Measurements from ENCODE around the gene L1TD1. TPM values are rescaled to one million over a fixed set of nuclear protein-coding genes. Genes with fewer than 3 reads are reported as not detected.
"Not testable (repeated sequence)": the region's sequence is repeated elsewhere in the genome, so short reads cannot be mapped to it uniquely, and the experiment has no call there.

L1TD1 gene
- total RNA-seq, 1 experiment from 2014 or later: not detected

DNA sequence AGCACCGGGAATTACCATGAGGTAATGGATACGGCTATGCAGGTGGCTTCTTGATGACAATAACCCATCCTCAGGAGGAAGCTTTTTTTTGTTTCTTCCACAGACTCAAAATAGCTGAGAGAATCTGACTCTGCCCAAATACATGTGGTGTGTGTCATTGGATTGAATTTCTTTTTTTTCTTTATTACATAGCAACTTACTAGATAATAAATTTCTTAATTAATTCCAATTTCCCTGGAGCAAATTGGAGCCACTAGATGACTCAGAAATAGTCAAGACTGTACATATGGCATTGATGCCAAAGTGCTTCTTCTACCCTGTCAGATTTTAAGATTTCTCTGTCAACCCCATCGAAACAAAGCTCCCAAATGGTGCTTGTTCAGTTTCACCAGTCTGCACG lies 42.7 kb downstream of the L1TD1 start:
- DNase-seq (ENCODE audit: low read depth): no peak

DNA sequence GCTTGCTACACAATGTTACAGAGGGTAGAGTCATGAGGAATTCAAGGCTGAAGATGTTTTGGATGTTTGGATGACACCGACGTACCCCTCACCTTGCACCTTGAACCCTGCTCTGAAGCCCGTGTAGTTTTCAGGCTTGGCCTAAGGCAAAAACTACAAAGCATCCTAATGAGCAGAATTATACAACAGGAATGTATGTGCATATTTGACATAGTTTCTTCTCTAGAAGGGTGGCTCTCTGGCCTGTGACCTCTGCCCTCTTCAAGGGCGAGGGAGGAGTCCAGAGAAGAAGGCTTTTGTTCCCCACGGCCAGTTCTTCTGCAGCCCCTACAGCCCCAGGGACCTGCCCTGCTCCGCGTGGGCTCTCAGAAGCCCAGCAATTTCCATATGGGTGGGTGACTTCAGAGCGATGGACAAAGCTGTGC lies 43.3 kb downstream of the L1TD1 start:
- DNase-seq (ENCODE audit: low read depth): no peak

DNA sequence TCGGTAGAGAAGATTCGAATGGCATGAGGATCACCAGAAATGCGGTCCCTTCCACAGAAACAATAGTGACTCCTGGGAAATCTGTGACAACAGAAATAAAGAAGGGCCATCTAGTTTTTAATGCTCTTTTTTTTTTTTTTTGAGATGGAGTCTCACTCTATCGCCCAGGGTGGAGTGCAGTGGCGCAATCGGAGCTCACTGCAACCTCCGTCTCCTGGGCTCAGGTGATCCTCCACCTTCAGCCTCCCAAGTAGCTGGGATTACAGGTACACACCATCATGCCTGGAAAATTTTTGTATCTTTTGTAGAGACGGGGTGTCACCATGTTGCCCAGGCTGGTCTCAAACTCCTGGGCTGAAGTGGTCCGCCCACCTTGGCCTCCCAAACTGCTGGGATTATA lies 43.9 kb downstream of the L1TD1 start:
- DNase-seq (ENCODE audit: low read depth): no peak

DNA sequence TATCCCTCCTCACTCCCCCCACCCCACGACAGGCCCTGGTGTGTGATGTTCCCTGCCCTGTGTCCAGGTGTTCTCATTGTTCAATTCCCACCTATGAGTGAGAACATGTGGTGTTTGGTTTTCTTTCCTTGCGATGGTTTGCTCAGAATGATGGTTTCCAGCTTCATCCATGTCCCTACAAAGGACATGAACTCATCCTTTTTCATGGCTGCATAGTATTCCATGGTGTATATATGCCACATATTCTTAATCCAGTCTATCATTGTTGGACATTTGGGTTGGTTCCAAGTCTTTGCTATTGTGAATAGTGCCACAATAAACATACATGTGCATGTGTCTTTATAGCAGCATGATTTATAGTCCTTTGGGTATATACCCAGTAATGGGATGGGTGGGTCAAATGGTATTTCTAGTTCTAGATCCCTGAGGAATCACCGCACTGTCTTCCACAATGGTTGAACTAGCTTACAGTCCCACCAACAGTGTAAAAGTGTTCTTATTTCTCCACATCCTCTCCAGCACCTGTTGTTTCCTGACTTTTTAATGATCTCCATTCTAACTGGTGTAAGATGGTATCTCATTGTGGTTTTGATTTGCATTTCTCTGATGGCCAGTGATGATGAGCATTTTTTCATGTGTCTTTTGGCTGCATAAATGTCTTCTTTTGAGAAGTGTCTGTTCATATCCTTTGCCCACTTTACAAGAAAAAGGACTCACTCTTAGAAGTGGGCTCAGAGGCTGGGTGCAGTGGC lies 45.2 kb downstream of the L1TD1 start:
- DNase-seq (ENCODE audit: low read depth): not testable (repeated sequence)

DNA sequence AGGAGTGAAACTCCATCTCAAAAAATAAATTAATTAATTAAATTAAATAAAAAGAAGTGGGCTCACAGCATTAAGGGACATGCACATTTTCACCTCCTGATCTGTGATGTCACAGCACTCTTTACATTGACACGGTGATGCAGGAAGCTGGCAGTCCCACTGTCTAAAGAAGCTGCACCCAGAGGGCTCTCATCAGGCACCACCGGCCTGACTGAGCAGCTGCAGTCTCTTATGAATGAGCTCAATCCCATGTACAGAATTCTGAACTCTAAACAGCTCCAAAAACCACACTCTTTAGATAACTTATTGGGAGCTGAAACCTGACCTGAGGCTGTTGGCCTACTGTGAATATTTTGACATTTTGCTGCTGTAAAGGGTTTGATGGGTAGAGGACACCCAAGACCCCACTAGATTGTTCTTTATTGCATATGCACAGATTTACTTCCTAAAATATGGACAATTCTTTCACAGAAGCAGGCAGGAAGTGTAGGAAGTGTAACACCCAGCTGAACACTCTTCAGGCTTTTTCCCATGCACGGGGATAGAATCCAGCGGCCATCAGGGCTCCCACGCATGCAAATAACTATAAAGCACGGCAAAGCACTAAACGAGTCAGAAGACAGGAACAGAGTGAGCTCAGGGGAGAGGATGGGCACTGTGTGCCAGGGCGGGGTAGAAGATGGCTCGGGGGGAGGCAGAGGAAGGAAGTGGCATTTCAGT lies 46.2 kb downstream of the L1TD1 start:
- no peak for DNase-seq (ENCODE audit: low read depth)

DNA sequence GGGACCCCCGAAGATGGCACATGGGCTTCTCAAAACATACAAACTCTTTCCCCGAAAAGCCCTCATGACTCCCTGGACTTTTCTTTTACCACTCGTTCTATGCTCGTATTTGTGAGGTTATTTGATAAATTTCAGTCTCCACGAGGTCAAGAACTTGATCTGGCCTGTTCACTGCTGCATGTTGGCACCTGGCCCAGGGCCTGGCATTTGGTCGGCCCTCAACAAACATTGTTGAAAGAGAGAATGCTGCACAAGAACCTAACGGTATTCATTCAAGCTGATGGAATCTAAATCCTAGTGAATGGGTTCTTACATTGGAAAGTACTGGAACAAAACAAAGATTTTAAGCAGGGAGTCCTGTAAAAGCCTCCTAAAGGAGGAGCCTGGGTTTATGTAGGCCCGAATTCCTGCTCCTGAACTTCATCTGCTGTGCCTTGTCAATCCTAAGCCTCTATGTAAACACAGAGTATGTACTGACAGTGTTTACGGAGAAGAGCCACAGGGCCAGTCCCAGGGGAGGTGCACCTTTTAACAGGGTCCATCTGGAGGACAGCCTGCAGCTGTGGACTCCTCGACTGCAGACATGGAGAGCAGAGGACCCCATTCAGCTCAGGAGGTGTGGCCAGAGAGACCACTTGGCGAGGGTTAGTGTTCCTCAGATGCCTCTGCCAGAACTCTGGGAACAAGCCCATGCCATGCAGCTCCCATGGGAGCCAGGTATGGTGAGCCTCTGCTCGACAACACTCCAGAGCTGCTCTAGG lies 46.9 kb downstream of the L1TD1 start:
- no peak for DNase-seq (ENCODE audit: low read depth)

DNA sequence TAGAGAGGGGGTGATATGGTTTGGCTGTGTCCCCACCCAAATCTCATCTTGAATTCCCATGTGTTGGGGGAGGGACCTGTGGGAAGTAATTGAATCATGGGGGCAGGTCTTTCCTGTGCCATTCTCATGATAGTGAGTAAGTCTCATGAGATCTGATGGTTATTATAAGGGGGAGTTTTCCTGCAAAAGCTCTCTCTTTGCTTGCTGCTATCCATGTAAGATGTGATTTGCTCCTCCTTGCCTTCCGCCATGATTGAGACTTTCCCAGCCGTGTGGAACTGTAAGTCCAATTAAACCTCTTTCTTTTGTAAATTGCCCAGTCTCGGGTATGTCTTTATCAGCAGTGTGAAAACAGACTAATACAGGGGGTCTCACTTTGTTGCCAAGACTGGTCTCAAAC lies 49.7 kb downstream of the L1TD1 start:
- not testable (repeated sequence) for DNase-seq (ENCODE audit: low read depth)

DNA sequence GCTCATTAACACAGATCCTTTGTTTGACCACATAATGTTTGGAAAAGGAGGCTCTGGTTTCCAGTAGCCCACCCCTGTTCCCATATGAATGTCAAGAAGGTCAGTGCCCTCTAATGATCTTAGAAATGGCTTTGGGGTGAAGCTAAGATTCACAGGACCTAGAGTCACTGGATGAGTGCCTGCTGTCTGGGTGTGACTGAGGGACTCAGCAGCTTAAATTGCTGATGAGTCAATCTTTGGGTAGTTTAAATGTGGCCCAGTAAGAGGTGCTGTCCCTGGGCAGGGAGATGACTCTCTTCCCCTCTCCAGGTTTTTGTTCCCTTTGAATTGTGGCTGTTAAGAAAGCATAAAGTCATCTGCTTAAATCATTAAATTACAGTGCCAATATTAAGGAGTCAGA lies 50.6 kb downstream of the L1TD1 start:
- no peak for DNase-seq (ENCODE audit: low read depth)

DNA sequence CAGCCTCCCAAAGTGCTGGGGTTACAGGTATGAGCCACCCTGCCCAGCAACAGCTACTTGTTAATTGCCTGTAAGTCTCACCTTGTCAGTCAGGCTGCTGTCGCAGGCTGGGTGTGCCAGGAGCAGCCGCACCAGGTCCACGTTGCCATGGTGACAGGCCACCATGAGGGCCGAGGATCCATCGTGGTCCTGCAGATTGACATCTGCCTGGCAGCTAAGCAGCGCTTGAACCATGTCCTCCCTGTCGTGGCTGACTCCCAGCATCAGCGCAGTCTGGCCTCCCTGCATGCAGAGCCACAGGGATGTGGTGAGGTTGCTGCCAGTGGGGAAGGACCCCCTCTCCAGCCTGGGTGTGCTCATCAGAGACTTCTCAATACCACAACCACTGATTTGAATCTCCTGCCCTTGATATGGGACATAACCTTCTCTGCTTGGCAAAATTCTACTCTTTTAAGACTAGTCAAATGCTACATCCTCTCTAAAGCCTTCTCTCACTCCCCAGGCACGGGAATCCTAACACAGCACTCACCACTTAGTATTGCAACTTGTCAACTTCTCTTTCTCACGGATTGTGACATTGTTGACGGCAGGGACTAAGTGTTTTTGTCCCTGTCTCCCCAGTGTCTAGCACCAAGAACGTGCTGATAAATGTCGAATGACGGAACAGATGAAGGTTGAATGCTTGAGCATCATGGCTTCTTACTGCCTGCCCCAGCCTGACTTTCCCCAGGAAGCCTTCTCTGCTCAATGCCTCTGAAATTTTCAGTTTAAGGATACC lies 52.9 kb downstream of the L1TD1 start:
- DNase-seq (ENCODE audit: low read depth): no peak

DNA sequence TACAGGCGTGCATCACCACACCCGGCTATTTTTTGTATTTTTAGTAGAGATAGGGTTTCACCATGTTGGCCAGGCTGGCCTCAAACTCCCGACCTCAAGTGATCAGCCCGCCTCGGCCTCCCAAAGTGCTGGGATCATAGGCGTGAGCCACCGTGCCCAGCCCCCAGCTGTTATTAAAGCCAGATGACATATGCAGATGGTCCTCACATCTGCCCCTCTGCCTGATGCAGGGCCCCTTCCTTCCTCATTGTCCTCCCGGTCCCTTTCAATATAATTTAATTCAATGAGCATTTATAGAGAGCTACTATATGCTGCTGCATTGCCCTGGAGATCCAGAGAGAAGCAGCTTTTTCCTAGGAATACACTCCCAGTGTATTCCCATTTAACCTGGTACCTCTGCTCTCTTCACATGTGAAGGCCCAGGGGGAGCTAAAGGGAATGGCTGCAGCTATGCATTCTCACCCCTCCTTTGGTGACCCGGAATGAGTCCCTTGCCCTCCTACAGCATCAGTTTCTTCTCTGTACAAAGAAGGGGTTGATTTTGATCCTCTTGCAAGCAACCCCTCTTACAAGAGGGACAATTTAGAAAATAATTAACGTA lies 55.6 kb downstream of the L1TD1 start:
- no peak for DNase-seq (ENCODE audit: low read depth)

DNA sequence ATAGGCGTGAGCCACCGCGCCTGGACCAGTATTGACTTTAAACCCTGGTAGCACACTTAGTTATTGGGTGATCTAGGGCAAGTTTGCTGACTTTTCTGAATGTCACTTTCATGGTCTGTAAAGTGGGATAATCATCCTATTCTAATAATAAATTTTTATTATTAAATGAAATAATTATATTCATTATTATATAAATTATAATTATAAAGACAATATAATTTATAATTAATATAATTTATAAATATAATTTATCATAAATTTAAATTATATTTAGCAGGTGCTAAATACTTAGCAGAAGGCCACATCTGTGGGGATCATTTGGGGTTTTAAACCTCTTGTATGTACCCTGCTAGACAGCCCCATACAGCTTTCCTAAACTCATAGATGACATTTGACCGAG lies 64.9 kb downstream of the L1TD1 start:
- DNase-seq (ENCODE audit: low read depth): no peak

DNA sequence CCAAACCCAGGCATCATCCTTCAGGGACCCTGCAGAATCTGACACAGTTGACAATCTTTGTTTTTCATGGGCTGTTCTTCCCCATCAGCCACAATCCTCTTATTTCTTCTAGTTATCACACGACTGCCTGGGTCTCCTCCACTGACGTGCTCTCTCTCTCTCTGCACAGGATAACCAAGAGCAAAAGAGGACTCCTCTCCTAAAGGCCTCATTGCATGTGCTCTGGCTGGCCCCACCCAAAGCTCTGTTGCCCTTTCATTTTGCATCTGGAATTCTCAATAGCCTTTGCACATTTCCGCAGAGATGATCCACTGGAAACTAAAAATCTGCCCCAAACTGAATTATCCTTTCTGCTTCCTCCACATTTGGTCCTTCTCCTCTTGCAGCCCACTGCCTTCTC lies 66.0 kb downstream of the L1TD1 start:
- no peak for DNase-seq (ENCODE audit: low read depth)

Other genes starting within 250 kb of the L1TD1 start
- gene KANK4, start 124.6 kb downstream of the L1TD1 start, total RNA-seq (2014; rRNA removed; shearing (Covaris generic)): 0.36 TPM in 1 of 2 replicates, not detected in the other
- gene USP1, start 242.2 kb downstream of the L1TD1 start, total RNA-seq (2014; rRNA removed; shearing (Covaris generic)): 70.8 and 72.9 TPM in 2 replicates